Mucosa of stomach (tissue), 1 donor: ENCODE data around the gene PZP.
"Not testable (repeated sequence)": the region's sequence is repeated elsewhere in the genome, so short reads cannot be mapped to it uniquely, and the experiment has no call there.

Experiments used
- H3K27me3 ChIP-seq: one replicate; pipeline ENCODE4 v1.7.0; 2013; ENCODE audit warnings: mild to moderate bottlenecking, low read length; ENCODE audit not compliant: control insufficient read depth, insufficient read depth
- H3K36me3 ChIP-seq: one replicate; pipeline ENCODE4 v1.7.0; 2013; ENCODE audit warnings: low read length; ENCODE audit not compliant: control insufficient read depth, insufficient read depth
- H3K4me1 ChIP-seq: one replicate; pipeline ENCODE4 v1.7.0; 2013; ENCODE audit warnings: mild to moderate bottlenecking, low read length; ENCODE audit not compliant: control insufficient read depth, insufficient read depth
- H3K4me3 ChIP-seq: one replicate; pipeline ENCODE4 v1.7.0; 2013; ENCODE audit warnings: low read length
- H3K9ac ChIP-seq: one replicate; pipeline ENCODE4 v1.7.0; 2013; ENCODE audit warnings: mild to moderate bottlenecking, low read length, moderate library complexity
- H3K9me3 ChIP-seq: one replicate; pipeline ENCODE4 v1.7.0; 2013; ENCODE audit warnings: mild to moderate bottlenecking, low read length, moderate library complexity; ENCODE audit not compliant: control insufficient read depth
- donor health status: Pancreatic carcinoma.

PZP gene

DNA sequence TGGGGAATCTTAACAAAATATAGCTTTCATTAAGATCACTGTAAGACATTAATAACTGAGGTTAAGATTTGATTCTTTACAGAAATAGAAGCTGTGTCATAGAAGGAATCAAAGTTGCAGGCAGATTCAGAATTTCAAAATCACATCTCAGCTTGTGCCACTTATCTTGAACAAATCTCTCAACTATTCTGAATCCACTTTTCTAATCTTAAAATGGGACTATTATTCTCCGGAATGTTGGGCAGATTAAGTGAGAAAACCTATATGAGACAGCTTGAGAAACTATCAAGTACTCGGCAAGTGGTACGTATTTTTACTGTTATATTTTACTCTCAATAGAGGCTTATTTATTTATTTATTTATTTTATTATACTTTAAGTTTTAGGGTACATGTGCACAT is 28.4 kb downstream of the PZP start:
- Histone ChIP-seq H3K4me1 (no peaks in the 10 kb centered on the region), H3K36me3 (no peaks in the 10 kb centered on the region), H3K4me3 (no peak overlapping the region), H3K9ac (no peak overlapping the region), H3K27me3 (no peaks in the 10 kb centered on the region), H3K9me3 (no peaks in the 10 kb centered on the region)

DNA sequence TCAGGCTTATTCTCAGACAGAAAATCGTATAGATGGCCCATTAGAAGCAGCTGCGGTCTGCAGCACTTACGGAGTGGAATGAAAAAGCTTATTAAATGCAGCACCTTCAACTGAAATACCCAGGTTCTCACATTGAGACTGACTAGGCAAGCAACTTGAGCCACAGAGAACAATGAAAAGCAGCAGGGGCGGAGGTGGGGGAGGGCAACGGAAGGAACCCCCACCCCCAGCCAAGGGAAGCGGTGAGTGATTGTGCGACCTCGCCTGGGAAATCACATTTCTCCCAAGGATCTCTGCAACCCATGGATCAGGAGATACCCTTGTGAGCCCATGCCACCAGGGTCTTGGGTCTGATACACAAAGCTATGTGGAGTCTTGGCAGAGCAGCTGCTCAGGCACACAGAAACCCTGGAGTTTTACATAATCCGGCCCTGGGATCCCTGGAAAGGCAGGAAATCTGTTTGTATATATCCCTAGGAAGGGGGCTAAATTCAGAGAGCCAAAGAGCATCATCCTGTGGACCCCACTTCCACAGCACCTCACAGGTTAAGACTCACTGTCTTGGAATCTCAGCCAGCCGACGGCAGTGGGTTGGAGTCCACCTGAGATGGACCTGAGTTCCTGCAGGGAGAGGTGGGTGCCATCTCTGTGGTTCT is 38.1 kb downstream of the PZP start:
- Histone ChIP-seq H3K4me1 (no peaks in the 10 kb centered on the region), H3K9ac (no peak overlapping the region), H3K9me3 (no peaks in the 10 kb centered on the region), H3K36me3 (no peaks in the 10 kb centered on the region), H3K4me3 (no peak overlapping the region), H3K27me3 (no peaks in the 10 kb centered on the region)

DNA sequence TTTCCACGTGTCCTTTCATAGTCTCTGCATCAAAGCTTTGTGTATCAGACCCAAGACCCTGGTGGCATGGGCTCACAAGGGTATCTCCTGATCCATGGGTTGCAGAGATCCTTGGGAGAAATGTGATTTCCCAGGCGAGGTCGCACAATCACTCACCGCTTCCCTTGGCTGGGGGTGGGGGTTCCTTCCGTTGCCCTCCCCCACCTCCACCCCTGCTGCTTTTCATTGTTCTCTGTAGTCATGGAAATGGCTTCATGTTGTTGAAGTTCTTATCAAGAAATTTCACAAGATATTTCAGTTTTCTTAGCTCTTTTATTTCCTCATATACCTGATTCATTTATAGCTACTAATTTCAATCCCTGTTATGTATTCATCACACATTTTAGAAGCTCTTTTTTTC is 40.9 kb downstream of the PZP start:
- H3K4me1 ChIP-seq, H3K4me3 ChIP-seq, H3K27me3 ChIP-seq: not testable (repeated sequence)

DNA sequence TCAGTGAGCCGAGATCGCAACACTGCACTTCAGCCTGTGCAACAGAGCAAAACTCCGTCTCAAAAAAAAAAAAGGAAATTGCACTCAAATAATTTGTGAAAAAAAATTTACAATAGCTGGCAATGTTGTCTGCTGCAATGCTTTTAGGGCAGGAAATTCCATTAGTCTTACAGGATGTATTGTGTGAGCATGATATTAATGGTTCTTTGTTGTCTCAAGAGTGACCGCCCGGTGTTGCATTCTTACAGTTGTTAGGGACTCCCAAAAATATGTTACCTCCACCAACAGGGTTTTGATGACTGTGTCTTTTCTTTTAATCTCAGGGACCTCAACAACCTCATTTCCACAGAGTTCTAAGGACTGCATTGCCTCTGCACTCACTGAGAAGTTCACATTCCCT is 44.8 kb downstream of the PZP start:
- no peaks in the 10 kb centered on the region for H3K9me3 ChIP-seq
- no peak overlapping the region for H3K9ac ChIP-seq
- no peaks in the 10 kb centered on the region for H3K4me1 ChIP-seq
- H3K36me3 ChIP-seq: no peaks in the 10 kb centered on the region
- H3K4me3 ChIP-seq: no peak overlapping the region
- no peaks in the 10 kb centered on the region for H3K27me3 ChIP-seq

More for the DNA sequence above, 40.9 kb downstream of the PZP start:
- H3K9ac ChIP-seq, H3K9me3 ChIP-seq, H3K36me3 ChIP-seq: not testable (repeated sequence)

DNA sequence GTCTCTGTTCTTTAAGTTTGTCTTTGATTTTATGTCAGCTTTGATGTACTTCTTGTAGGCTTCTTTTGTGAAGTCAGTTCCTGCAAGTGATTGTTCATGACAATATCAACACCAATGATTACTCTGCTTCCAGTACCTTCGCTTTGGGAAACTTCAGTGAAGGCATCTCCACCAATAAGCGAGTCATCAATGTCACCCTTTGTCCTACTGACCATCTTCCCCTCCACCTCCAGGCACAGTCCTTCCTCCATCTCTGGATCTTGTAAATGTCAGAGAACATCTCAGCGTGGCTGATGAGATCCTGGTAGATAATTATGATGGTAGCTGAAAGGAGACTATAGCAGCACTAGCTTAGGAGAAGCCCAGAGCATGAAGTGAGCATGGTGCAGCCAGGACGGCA is 52.1 kb downstream of the PZP start:
- Histone ChIP-seq H3K4me3 (no peak overlapping the region), H3K27me3 (no peaks in the 10 kb centered on the region), H3K9me3 (no peaks in the 10 kb centered on the region), H3K36me3 (no peaks in the 10 kb centered on the region), H3K9ac (no peak overlapping the region), H3K4me1 (no peaks in the 10 kb centered on the region)

DNA sequence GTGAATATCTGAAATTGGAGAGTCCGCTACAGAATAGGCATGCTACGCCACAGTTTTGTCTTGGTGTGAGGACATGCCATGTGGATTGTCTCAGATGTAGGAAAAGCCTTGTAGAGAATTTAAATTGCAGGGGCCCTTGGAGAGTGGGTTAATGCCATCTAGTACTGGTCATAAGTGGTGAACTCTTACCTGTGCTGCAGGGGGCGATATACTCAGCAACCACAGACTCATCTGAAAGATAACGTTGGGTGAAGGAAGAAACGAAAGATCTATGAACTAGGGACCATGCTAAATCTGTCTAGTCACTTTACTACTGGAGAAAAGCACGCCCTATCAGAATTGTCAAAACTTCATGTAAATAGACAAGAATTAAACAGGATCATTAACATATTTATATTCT is 58.8 kb downstream of the PZP start:
- Histone ChIP-seq H3K4me1 (no peaks in the 10 kb centered on the region), H3K9me3 (no peaks in the 10 kb centered on the region), H3K9ac (no peak overlapping the region), H3K27me3 (no peaks in the 10 kb centered on the region), H3K4me3 (no peak overlapping the region), H3K36me3 (no peaks in the 10 kb centered on the region)

DNA sequence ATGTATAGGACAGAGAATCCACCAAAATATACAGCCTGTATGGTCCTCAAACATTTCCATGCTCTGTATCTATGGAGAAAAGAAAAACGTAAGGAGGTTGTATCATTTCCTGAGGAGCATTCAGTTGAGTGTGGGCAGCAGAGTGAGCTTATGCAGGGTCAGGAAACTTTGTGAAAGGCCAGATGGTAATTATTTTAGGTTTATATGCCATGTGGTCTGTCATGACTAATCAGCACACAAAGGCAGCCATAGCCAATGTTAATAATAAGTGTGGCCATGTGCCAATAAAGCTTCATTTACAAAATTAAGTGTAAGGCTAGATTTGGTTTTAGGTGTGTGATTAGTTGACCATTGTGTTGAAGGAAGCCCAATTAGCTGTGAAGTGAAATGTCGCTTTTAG is 59.3 kb downstream of the PZP start:
- no peaks in the 10 kb centered on the region for H3K27me3 ChIP-seq
- no peaks in the 10 kb centered on the region for H3K36me3 ChIP-seq
- no peak overlapping the region for H3K9ac ChIP-seq
- H3K9me3 ChIP-seq: no peaks in the 10 kb centered on the region
- H3K4me1 ChIP-seq: no peaks in the 10 kb centered on the region
- no peak overlapping the region for H3K4me3 ChIP-seq

DNA sequence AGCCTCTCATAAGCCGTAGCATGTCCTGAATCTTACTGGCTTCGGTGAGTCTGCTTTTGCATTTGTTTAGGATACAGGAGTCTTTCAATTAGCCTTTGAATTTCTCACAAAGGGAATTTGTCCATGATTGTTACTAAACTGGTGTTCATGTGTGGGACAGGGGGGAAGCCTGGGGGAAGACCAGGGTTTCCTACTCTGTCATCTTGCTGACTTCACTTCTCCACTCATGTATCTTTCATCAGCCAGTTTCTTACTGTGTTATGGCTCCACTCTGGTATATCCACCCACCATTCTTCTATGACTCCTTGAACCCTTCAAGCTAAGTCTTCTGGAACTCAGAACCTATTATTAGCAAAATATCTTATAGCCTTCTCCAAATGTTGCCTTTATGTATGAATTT is 60.7 kb downstream of the PZP start:
- Histone ChIP-seq H3K9ac (no peak overlapping the region), H3K36me3 (no peaks in the 10 kb centered on the region), H3K4me1 (no peaks in the 10 kb centered on the region), H3K9me3 (no peaks in the 10 kb centered on the region), H3K4me3 (no peak overlapping the region), H3K27me3 (no peaks in the 10 kb centered on the region)

DNA sequence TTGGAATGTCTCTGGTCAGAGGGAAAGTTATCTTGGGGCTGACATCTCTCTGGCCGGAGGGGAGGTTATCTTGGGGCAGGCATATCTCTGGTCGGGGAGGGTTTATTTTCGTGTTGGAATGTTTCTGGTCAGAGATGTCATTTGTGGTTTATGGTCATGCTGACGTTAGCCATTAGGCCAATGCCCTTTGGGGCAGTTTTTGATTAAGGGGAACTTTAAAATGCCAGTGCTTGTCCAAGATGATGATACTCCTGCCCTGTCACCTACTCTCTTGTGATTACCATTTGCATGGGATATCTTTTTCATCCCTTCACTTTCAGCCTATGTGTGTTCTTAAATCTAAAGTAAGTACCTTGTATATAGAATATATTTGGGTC is 63.5 kb downstream of the PZP start:
- H3K9ac ChIP-seq: no peak overlapping the region
- H3K4me1 ChIP-seq: no peaks in the 10 kb centered on the region
- H3K4me3 ChIP-seq: no peak overlapping the region
- H3K36me3 ChIP-seq: no peaks in the 10 kb centered on the region
- no peaks in the 10 kb centered on the region for H3K27me3 ChIP-seq
- no peaks in the 10 kb centered on the region for H3K9me3 ChIP-seq

DNA sequence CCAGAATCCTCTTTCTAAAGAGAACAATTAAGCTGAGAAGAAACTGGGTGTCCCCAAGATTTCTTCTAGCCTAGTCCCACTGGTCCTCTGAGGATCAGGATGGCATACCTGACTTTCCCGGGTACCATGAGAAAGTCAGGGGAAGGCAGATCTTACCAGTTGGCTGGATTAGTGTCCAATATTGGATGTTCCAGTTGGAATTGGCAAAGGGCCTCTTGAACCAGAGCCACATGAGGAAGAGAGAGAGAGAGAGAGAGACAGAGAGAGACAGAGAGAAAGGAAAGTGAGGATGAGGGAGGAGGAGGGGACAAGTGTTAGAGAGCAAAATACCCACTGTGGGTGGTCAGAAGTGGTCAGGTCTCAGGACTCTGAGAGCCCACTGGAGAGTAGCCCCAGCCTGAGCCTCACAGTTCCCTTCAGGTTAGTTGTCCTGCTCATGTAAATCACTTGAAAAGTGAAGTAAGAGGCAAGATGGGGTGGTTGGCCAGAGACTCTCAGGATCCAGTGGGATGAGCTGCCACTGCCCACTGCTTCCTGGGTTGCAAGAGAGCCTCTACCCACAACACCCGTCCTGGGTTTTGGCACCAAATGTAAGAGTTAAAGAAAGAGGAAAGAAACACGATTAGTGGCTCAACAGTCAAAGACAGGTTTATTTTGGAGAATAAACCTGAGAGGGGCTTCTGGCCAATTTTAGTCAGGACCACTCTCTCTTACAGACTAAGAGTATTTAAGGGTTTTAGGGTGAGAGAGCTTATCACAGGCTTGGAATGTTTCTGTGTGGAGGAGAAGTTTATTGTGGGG is 64.1 kb downstream of the PZP start:
- H3K4me3 ChIP-seq: no peak overlapping the region
- H3K9ac ChIP-seq: no peak overlapping the region
- no peaks in the 10 kb centered on the region for H3K27me3 ChIP-seq
- no peaks in the 10 kb centered on the region for H3K4me1 ChIP-seq
- no peaks in the 10 kb centered on the region for H3K36me3 ChIP-seq
- no peaks in the 10 kb centered on the region for H3K9me3 ChIP-seq

DNA sequence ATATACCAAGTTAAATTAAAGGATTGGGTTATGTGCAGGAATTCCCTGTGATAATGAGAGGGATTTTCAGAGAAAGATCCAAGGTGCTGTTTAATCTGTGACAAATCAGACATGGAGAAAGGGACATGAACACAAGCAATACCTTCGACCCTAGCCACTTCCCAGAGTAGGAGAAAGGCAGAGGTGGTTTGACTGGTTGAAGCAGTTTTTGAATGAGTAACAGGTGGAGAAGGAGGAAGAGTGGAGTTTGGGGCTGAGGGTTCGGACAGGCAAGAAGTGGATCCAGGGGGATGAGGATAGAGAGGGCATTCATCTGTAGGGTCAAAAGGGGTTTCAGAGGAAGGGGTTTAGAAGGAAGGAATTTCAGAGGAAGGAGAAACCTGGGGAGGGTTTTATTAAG is 65.1 kb downstream of the PZP start:
- Histone ChIP-seq H3K36me3 (no peaks in the 10 kb centered on the region), H3K9me3 (no peaks in the 10 kb centered on the region), H3K4me3 (no peak overlapping the region), H3K4me1 (no peaks in the 10 kb centered on the region), H3K9ac (no peak overlapping the region), H3K27me3 (no peaks in the 10 kb centered on the region)

DNA sequence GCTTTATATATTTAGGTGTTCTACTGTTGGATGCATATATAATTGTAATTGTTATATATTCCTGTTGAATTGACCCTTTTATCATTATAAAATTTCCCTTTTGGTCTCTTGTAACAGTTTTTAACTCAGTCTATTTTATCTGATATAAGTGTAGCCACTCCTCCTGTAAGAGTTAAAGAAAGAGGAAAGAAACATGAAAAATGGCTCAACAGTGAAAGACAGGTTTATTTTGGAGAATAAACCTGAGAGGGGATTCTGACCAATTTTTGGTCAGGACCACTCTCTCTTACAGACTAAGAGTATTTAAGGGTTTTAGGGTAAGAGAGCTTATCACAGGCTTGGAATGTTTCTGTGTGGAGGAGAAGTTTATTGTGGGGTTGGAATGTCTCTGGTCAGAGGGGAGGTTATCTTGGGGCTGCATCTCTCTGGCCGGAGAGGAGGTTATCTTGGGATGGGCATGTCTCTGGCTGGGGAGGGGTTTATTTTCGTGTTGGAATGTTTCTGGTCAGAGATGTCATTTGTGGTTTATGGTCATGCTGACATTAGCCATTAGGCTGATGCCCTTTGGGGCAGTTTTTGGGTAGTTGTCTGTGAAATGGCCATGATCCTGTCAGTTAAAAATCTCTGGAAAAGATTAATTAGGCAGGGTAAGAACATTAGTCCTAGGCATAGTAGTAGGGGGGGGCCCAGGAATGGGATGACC is 68.5 kb downstream of the PZP start:
- H3K36me3 ChIP-seq, H3K4me3 ChIP-seq, H3K9me3 ChIP-seq, H3K9ac ChIP-seq, H3K4me1 ChIP-seq, H3K27me3 ChIP-seq: not testable (repeated sequence)
